HepG2 (cell line): Measurements from ENCODE around the gene SVOP. TPM values are rescaled to one million over a fixed set of nuclear protein-coding genes. Genes with fewer than 3 reads are reported as not detected.
A peak's percentile ranks its signal among the peaks of the same experiment; 100 is the strongest.

Experiments
- CHCHD3 ChIP-seq: sonication (generic); formaldehyde crosslinking; IDR thresholded peaks from 2 replicates; pipeline ENCODE4 v1.8.0; 2022; ENCODE audit warnings: mild to moderate bottlenecking, missing genetic modification reagents, moderate library complexity
- DNMT1 ChIP-seq: sonication (generic); formaldehyde crosslinking; IDR thresholded peaks from 2 replicates; pipeline ENCODE4 v1.5.1; 2020; ENCODE audit warnings: mild to moderate bottlenecking, missing genetic modification reagents
- FOXC1 ChIP-seq: sonication (generic); formaldehyde crosslinking; IDR thresholded peaks from 2 replicates; pipeline ENCODE4 v1.8.0; 2022; ENCODE audit warnings: mild to moderate bottlenecking, missing genetic modification reagents, borderline replicate concordance
- HMG20A ChIP-seq: IDR thresholded peaks from 2 replicates; pipeline ENCODE4 v1.6.1; 2016; ENCODE audit warnings: borderline replicate concordance
- HOXD1 ChIP-seq: sonication (generic); formaldehyde crosslinking; IDR thresholded peaks from 2 replicates; pipeline ENCODE4 v1.5.0; 2020; ENCODE audit warnings: missing genetic modification reagents
- JDP2 ChIP-seq: sonication (generic); formaldehyde crosslinking; IDR thresholded peaks from 2 replicates; pipeline ENCODE4 v1.8.1; 2022; ENCODE audit warnings: missing genetic modification reagents, borderline replicate concordance
- KLF16 ChIP-seq, 2 experiments: sonication (generic) in 1 of 2; formaldehyde crosslinking in 1 of 2; IDR thresholded peaks; 2 replicates each; pipeline versions ENCODE4 v1.6.1 to v1.8.0; 2016 to 2023; ENCODE audit warnings: missing genetic modification reagents in 2 of 2, missing compliant biosample characterization in 1 of 2
- NBN ChIP-seq: fragments of 450-650 bp; conservative IDR thresholded peaks from 2 replicates; pipeline ENCODE4 v1.6.1; 2017
- REXO4 ChIP-seq: sonication (generic); formaldehyde crosslinking; IDR thresholded peaks from 2 replicates; pipeline ENCODE4 v1.8.0; 2022; ENCODE audit warnings: missing genetic modification reagents, mild to moderate bottlenecking, borderline replicate concordance
- RNF2 ChIP-seq: fragments of 450-650 bp; conservative IDR thresholded peaks from 2 replicates; pipeline ENCODE4 v1.6.1; 2016; ENCODE audit warnings: low read depth
- TCF12 ChIP-seq, 2 experiments: fragments of 450-650 bp in 1 of 2; sonication (generic) in 1 of 2; formaldehyde crosslinking in 1 of 2; IDR thresholded peaks; 2 replicates each; pipeline versions ENCODE4 v1.6.1 to v1.8.0; 2017 to 2022; ENCODE audit warnings: antibody characterized with exemption in 1 of 2, mild to moderate bottlenecking in 1 of 2, missing genetic modification reagents in 1 of 2, moderate library complexity in 1 of 2
- U2AF2 ChIP-seq: fragments of 200-400 bp; formaldehyde crosslinking; IDR thresholded peaks from 2 replicates; pipeline ENCODE4 v1.6.1; 2017; ENCODE audit warnings: low read depth, mild to moderate bottlenecking, low read length
- ZFP41 ChIP-seq: sonication (generic); formaldehyde crosslinking; IDR thresholded peaks from 2 replicates; pipeline ENCODE4 v1.4.0; 2020; ENCODE audit warnings: mild to moderate bottlenecking, missing genetic modification reagents, borderline replicate concordance
- ZHX1 ChIP-seq: sonication (generic); formaldehyde crosslinking; IDR thresholded peaks from 2 replicates; pipeline ENCODE4 v1.8.1; 2022; ENCODE audit warnings: low read depth, mild to moderate bottlenecking, missing genetic modification reagents
- ZNF24 ChIP-seq: fragments of 450-650 bp; IDR thresholded peaks from 2 replicates; pipeline ENCODE4 v1.6.1; 2017; ENCODE audit warnings: antibody characterized with exemption, mild to moderate bottlenecking
- ZNF335 ChIP-seq: sonication (generic); formaldehyde crosslinking; IDR thresholded peaks from 2 replicates; pipeline ENCODE4 v1.4.0; 2020; ENCODE audit warnings: missing genetic modification reagents
- ZNF44 ChIP-seq: sonication (generic); formaldehyde crosslinking; IDR thresholded peaks from 2 replicates; pipeline ENCODE4 v1.5.1; 2020; ENCODE audit warnings: mild to moderate bottlenecking, missing genetic modification reagents
- ZNF530 ChIP-seq: sonication (generic); formaldehyde crosslinking; IDR thresholded peaks from 2 replicates; pipeline ENCODE4 v1.5.0; 2020; ENCODE audit warnings: low read depth, mild to moderate bottlenecking, missing genetic modification reagents
- ZNF781 ChIP-seq: sonication (generic); formaldehyde crosslinking; IDR thresholded peaks from 2 replicates; pipeline ENCODE4 v1.5.1; 2020; ENCODE audit warnings: borderline replicate concordance, mild to moderate bottlenecking, missing genetic modification reagents; ENCODE audit errors: not compliant biosample characterization
- ZNF841 ChIP-seq: sonication (generic); formaldehyde crosslinking; IDR thresholded peaks from 2 replicates; pipeline ENCODE4 v1.8.1; 2023; ENCODE audit warnings: missing genetic modification reagents, borderline replicate concordance
- ZSCAN21 ChIP-seq: sonication (generic); formaldehyde crosslinking; IDR thresholded peaks from 2 replicates; pipeline ENCODE4 v1.8.0; 2022; ENCODE audit warnings: mild to moderate bottlenecking, missing genetic modification reagents, moderate library complexity, borderline replicate concordance
- polyA plus RNA-seq, 8 experiments: library from polyadenylated mRNA; depleted of rRNA in 3 of 8; stranded (reverse) in 7 of 8; unstranded in 1 of 8; fragments of >200 nt; fragmentation: Illumina TruSeq in 4 of 8; extraction: Trizol in 4 of 8; gene quantifications; 2 replicates each; pipeline versions ENCODE4 v1.2.1 to v1.2.3, GENCODE V29; 2011 to 2016; ENCODE audit warnings: low read depth in 4 of 8, missing spikeins in 1 of 8, mixed read lengths in 1 of 8; ENCODE audit not compliant: insufficient read depth in 1 of 8
- total RNA-seq, 5 experiments: library from RNA; depleted of rRNA; stranded (reverse); fragments of >200 nt; fragmentation: Illumina TruSeq; extraction: Trizol; gene quantifications; 2 replicates each; pipeline ENCODE4 v1.2.3, GENCODE V29; 2016; ENCODE audit warnings: low read depth in 1 of 5
- TF ChIP-seq, protein P1 (sequence below): IDR thresholded peaks from 2 replicates; pipeline ENCODE4 v1.4.0; 2020; ENCODE audit warnings: mild to moderate bottlenecking, missing genetic modification reagents
- TF ChIP-seq, protein P2 (sequence below): sonication (generic); formaldehyde crosslinking; IDR thresholded peaks from 2 replicates; pipeline ENCODE4 v1.4.0; 2020; ENCODE audit warnings: missing genetic modification reagents, mild to moderate bottlenecking, borderline replicate concordance

The SVOP gene
- total and polyA plus RNA-seq, 2 of the 13 experiments (the other 11 are each of a cell fraction or from before 2014, with no cell fraction given): not detected

- TF ChIP-seq ZNF44 (CRISPR knock-in tag) (no peak), ZNF841 (CRISPR knock-in tag) (no peak), U2AF2 (no peak), FOXC1 (CRISPR knock-in tag) (peak; percentile 45; the same call in 1 of the 2 replicates), CHCHD3 (CRISPR knock-in tag) (no peak), ZNF530 (CRISPR knock-in tag) (no peak), ZSCAN21 (CRISPR knock-in tag) (no peak), JDP2 (CRISPR knock-in tag) (no peak), TCF12 (IDR thresholded peaks at IDR 0.05) (no peak), TCF12 (CRISPR knock-in tag; IDR thresholded peaks at IDR 0.05) (no peak), NBN (no peak), REXO4 (CRISPR knock-in tag) (no peak), DNMT1 (no peak), HOXD1 (no peak), ZNF335 (no peak), ZNF24 (no peak), KLF16 (CRISPR knock-in tag; IDR thresholded peaks at IDR 0.05) (no peak), ZHX1 (no peak), ZFP41 (CRISPR knock-in tag) (peak; percentile 37; the same call in 1 of the 2 replicates), ZNF781 (CRISPR knock-in tag) (no peak), HMG20A (no peak), RNF2 (no peak)
- TF ChIP-seq, protein P1, sequence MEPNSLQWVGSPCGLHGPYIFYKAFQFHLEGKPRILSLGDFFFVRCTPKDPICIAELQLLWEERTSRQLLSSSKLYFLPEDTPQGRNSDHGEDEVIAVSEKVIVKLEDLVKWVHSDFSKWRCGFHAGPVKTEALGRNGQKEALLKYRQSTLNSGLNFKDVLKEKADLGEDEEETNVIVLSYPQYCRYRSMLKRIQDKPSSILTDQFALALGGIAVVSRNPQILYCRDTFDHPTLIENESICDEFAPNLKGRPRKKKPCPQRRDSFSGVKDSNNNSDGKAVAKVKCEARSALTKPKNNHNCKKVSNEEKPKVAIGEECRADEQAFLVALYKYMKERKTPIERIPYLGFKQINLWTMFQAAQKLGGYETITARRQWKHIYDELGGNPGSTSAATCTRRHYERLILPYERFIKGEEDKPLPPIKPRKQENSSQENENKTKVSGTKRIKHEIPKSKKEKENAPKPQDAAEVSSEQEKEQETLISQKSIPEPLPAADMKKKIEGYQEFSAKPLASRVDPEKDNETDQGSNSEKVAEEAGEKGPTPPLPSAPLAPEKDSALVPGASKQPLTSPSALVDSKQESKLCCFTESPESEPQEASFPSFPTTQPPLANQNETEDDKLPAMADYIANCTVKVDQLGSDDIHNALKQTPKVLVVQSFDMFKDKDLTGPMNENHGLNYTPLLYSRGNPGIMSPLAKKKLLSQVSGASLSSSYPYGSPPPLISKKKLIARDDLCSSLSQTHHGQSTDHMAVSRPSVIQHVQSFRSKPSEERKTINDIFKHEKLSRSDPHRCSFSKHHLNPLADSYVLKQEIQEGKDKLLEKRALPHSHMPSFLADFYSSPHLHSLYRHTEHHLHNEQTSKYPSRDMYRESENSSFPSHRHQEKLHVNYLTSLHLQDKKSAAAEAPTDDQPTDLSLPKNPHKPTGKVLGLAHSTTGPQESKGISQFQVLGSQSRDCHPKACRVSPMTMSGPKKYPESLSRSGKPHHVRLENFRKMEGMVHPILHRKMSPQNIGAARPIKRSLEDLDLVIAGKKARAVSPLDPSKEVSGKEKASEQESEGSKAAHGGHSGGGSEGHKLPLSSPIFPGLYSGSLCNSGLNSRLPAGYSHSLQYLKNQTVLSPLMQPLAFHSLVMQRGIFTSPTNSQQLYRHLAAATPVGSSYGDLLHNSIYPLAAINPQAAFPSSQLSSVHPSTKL (CRISPR knock-in tag): peak; percentile 31; the same call in 1 of the 2 replicates
- TF ChIP-seq, protein P2, sequence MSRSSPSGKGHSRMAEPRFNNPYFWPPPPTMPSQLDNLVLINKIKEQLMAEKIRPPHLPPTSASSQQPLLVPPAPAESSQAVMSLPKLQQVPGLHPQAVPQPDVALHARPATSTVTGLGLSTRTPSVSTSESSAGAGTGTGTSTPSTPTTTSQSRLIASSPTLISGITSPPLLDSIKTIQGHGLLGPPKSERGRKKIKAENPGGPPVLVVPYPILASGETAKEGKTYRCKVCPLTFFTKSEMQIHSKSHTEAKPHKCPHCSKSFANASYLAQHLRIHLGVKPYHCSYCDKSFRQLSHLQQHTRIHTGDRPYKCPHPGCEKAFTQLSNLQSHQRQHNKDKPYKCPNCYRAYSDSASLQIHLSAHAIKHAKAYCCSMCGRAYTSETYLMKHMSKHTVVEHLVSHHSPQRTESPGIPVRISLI (CRISPR knock-in tag): 0 out of 2 replicates have a peak, but pooled peaks have one; percentile 15
Observed at GRCh38 chr12:108879615-108880254, 141.1 kb downstream of the SVOP start, which contains the start of gene DAO (continued).
